ENCODE results near the gene ARHGEF1.
A peak's percentile ranks its signal among the peaks of the same experiment; 100 is the strongest.

- TF ChIP-seq CTCF (IDR thresholded peaks at IDR 0.05) (no peak), POLR2A (IDR thresholded peaks at IDR 0.05) (no peak), POLR2AphosphoS5 (IDR thresholded peaks at IDR 0.05; ENCODE audit: insufficient read depth in 1 of 2, low read depth in 1 of 2) (peak in 1 of 2 donors; percentile 23)
Observed at GRCh38 chr19:41887711-41888382, 4.9 kb downstream of the ARHGEF1 start.
